K562 (cell line): ENCODE results near the gene IDI2. TPM values are rescaled to one million over a fixed set of nuclear protein-coding genes. Genes with fewer than 3 reads are reported as not detected.

Source experiments
- ATAC-seq: fragments of 200-7000 bp; cut with Tn5 transposase; 3 replicates; pipeline ENCODE4 v1.9.1; 2020; ENCODE audit warnings: moderate library complexity
- BruUV-seq: library from RNA; stranded (reverse); fragments of 400-500 nt; replicated peaks from 2 replicates; lab custom pipeline; 2021; lab: Mats Ljungman, UMichigan
- CTCF ChIA-PET: fragments of 300-600 bp; formaldehyde crosslinking; extraction: SDS; loops from one replicate; lab custom pipeline; 2021; ENCODE audit warnings: low intra/inter-chr PET ratio; lab: Yijun Ruan, JAX
- POLR2A ChIA-PET: fragments of 300-600, 350-650 bp; sonication (Branson Sonifier 250); formaldehyde crosslinking; extraction: SDS; loops from one replicate; lab custom pipeline; 2021; ENCODE audit warnings: antibody characterized with exemption, inconsistent platforms; lab: Yijun Ruan, JAX
- DNase-seq, 4 experiments: peaks; one replicate each; pipeline versions ENCODE4 v3.0.0 to v3.0.0-alpha.2; 2011 to 2018; ENCODE audit warnings: low spot score in 3 of 4, mixed read lengths in 3 of 4; ENCODE audit errors: extremely low read depth in 1 of 4
- FAIRE-seq: peaks from 2 replicates; lab custom pipeline; 2011; peaks lifted over from hg19 to GRCh38; lab: Jason Lieb, UNC
- H2AFZ ChIP-seq: 2 replicates; pipeline ENCODE4 v1.6.0; 2011; ENCODE audit warnings: low read depth, low read length, control low read depth, inconsistent platforms
- H3K27ac ChIP-seq: fragments of 200-600 bp; 3 replicates; pipeline ENCODE4 v1.8.0; 2011; ENCODE audit warnings: low read depth, mild to moderate bottlenecking, control low read depth, inconsistent platforms, low read length, moderate library complexity, mixed read lengths; ENCODE audit errors: extremely low read depth
- H3K27me3 ChIP-seq, 2 experiments: fragments of 300-600 bp in 1 of 2; 2 replicates in 1 of 2; 3 replicates in 1 of 2; pipeline versions ENCODE4 v1.6.0 to v1.8.0; 2011; ENCODE audit warnings: inconsistent platforms in 2 of 2, low read length in 2 of 2, mild to moderate bottlenecking in 1 of 2, mixed read lengths in 1 of 2, moderate library complexity in 1 of 2; ENCODE audit not compliant: control insufficient read depth in 2 of 2, insufficient read depth in 2 of 2
- H3K36me3 ChIP-seq: fragments of 300-600 bp; 3 replicates; pipeline ENCODE4 v1.8.0; 2011; ENCODE audit warnings: mild to moderate bottlenecking, low read length, inconsistent platforms; ENCODE audit not compliant: control insufficient read depth, insufficient read depth
- H3K4me1 ChIP-seq, 2 experiments: fragments of 200-600 bp in 1 of 2; replicated peaks in 1 of 2; 2 replicates in 1 of 2; 3 replicates in 1 of 2; pipeline versions ENCODE4 v1.5.1 to v1.8.0; 2011; ENCODE audit warnings: inconsistent platforms in 2 of 2, low read length in 2 of 2, mild to moderate bottlenecking in 1 of 2, mixed read lengths in 1 of 2, moderate library complexity in 1 of 2; ENCODE audit not compliant: control insufficient read depth in 2 of 2, insufficient read depth in 2 of 2
- H3K4me2 ChIP-seq: 2 replicates; pipeline ENCODE4 v1.6.1; 2011; ENCODE audit warnings: low read length, control low read depth, inconsistent platforms, mixed read lengths; ENCODE audit not compliant: insufficient read depth
- H3K4me3 ChIP-seq: fragments of 200-600 bp; sonication (generic), shearing (Covaris generic); 2 replicates; pipeline ENCODE4 v1.5.1; 2016; ENCODE audit warnings: control low read depth, inconsistent platforms
- H3K79me2 ChIP-seq: fragments of 200-600 bp; 3 replicates; pipeline ENCODE4 v1.8.0; 2011; ENCODE audit warnings: low read length, inconsistent platforms; ENCODE audit not compliant: control insufficient read depth, insufficient read depth
- H3K9ac ChIP-seq, 2 experiments: 2 replicates each; pipeline versions ENCODE4 v1.6.0 to v1.6.1; 2011; ENCODE audit warnings: low read depth in 2 of 2, low read length in 2 of 2, control low read depth in 1 of 2, inconsistent platforms in 1 of 2, mild to moderate bottlenecking in 1 of 2, mixed read lengths in 1 of 2; ENCODE audit not compliant: insufficient read depth in 1 of 2
- H3K9me1 ChIP-seq: one replicate; pipeline ENCODE4 v1.6.0; 2011; ENCODE audit warnings: inconsistent platforms, mild to moderate bottlenecking, low read length, moderate library complexity; ENCODE audit not compliant: control insufficient read depth, insufficient read depth
- H3K9me3 ChIP-seq: replicated peaks from 2 replicates; pipeline ENCODE4 v1.5.1; 2011; ENCODE audit warnings: low read depth, low read length, inconsistent platforms; ENCODE audit not compliant: control insufficient read depth, insufficient read depth
- H4K20me1 ChIP-seq: replicated peaks from 2 replicates; pipeline ENCODE4 v1.6.1; 2011; ENCODE audit warnings: low read length, inconsistent platforms, mixed read lengths; ENCODE audit not compliant: control insufficient read depth, insufficient read depth
- ATF1 ChIP-seq, 2 experiments: fragments of 450-650 bp in 1 of 2; IDR thresholded peaks; 2 replicates each; pipeline ENCODE4 v1.6.1; 2016; ENCODE audit warnings: missing compliant biosample characterization in 1 of 2, missing genetic modification characterization in 1 of 2
- JUN ChIP-seq, 2 experiments: sonication (generic) in 1 of 2; formaldehyde crosslinking in 1 of 2; IDR thresholded peaks; 2 replicates each; pipeline versions ENCODE4 v1.6.1 to v1.8.0; 2012 to 2022; ENCODE audit warnings: borderline replicate concordance in 2 of 2, mild to moderate bottlenecking in 2 of 2, improper control_type of control experiment in 1 of 2, low read depth in 1 of 2, low read length in 1 of 2, missing genetic modification reagents in 1 of 2
- KDM2B ChIP-seq: fragments of 250-450 bp; sonication (Bioruptor Pico); IDR thresholded peaks from 2 replicates; pipeline ENCODE4 v1.8.0; 2021; ENCODE audit warnings: mild to moderate bottlenecking, moderate library complexity
- MTF1 ChIP-seq: fragments of 250-450 bp; sonication (Bioruptor Pico); IDR thresholded peaks from 2 replicates; pipeline ENCODE4 v1.9.0; 2021; ENCODE audit warnings: moderate library complexity, mild to moderate bottlenecking, inconsistent platforms, borderline replicate concordance
- POLR2A ChIP-seq: fragments of 450-650 bp; conservative IDR thresholded peaks from 2 replicates; pipeline ENCODE4 v1.6.1; 2016
- POLR2G ChIP-seq: fragments of 200-400 bp; formaldehyde crosslinking; IDR thresholded peaks from 2 replicates; pipeline ENCODE4 v1.6.1; 2017; ENCODE audit warnings: low read depth, mild to moderate bottlenecking, antibody characterized with exemption, low read length, moderate library complexity
- PTBP1 ChIP-seq: fragments of 200-400 bp; formaldehyde crosslinking; IDR thresholded peaks from 2 replicates; pipeline ENCODE4 v1.6.1; 2017; ENCODE audit warnings: low read depth, low read length
- SIN3B ChIP-seq: fragments of 450-650 bp; IDR thresholded peaks from 2 replicates; pipeline ENCODE4 v1.6.1; 2017; ENCODE audit warnings: low read depth, mild to moderate bottlenecking, moderate library complexity
- SIRT6 ChIP-seq: IDR thresholded peaks from one replicate; pipeline ENCODE4 v1.6.1; 2012; ENCODE audit warnings: low read depth, mild to moderate bottlenecking, control low read depth, inconsistent platforms, low read length, moderate library complexity
- SIX5 ChIP-seq, 2 experiments: IDR thresholded peaks; 2 replicates each; pipeline ENCODE4 v1.6.1; 2011; ENCODE audit warnings: low read length in 2 of 2, borderline replicate concordance in 1 of 2, low read depth in 1 of 2, mild to moderate bottlenecking in 1 of 2, moderate library complexity in 1 of 2; ENCODE audit not compliant: insufficient read depth in 1 of 2
- SUPT5H ChIP-seq: fragments of 450-650 bp; IDR thresholded peaks from 2 replicates; pipeline ENCODE4 v1.6.1; 2016
- TSC22D4 ChIP-seq: fragments of 450-650 bp; IDR thresholded peaks from 2 replicates; pipeline ENCODE4 v1.6.1; 2016; ENCODE audit warnings: missing genetic modification characterization, missing biosample characterization, control low read depth
- ZNF324 ChIP-seq: fragments of 250-450 bp; sonication (Bioruptor Pico); IDR thresholded peaks from 2 replicates; pipeline ENCODE4 v1.4.0; 2020; ENCODE audit warnings: mild to moderate bottlenecking
- WGBS: fragments of 100-300 bp; shearing (Covaris generic); methylation state at CpG from one replicate; pipeline ENCODE4 v1.1.6; 2016; ENCODE audit warnings: low coverage, mixed read lengths; ENCODE audit not compliant: insufficient coverage; ENCODE audit errors: missing lambda C conversion rate; 5-methylcytosine and 5-hydroxymethylcytosine counted together
- in situ Hi-C: fragments of 300-500 bp; cut with MboI; formaldehyde crosslinking; loops from 4 replicates; pipeline ENCODE4 v1.15.0; 2018; ENCODE audit warnings: inconsistent platforms, mixed read lengths
- intact Hi-C: fragments of 100-400 bp; cut with micrococcal nuclease; formaldehyde crosslinking; loops from 2 replicates; pipeline ENCODE4 v1.14.2; 2022
- polyA plus RNA-seq, 8 experiments: library from polyadenylated mRNA; depleted of rRNA in 4 of 8; stranded (reverse) in 5 of 8; unstranded in 3 of 8; fragments of >200 nt; fragmentation: Nextera tagmentation in 2 of 8; fragmentation: Illumina TruSeq in 1 of 8; extraction: Ambion mirVana in 2 of 8; extraction: Trizol in 1 of 8; gene quantifications; 2 replicates each; pipeline versions ENCODE4 v1.2.1 to v1.2.3, GENCODE V29; 2011 to 2014; ENCODE audit warnings: inconsistent platforms in 1 of 8, missing spikeins in 1 of 8
- total RNA-seq, 7 experiments: library from RNA; depleted of rRNA in 6 of 7; stranded (reverse); fragments of >200 nt in 6 of 7; fragmentation: Illumina TruSeq in 2 of 7; extraction: Trizol in 2 of 7; gene quantifications; 2 replicates each; pipeline versions ENCODE4 v1.2.1 to v1.2.3, GENCODE V29; 2011 to 2021; ENCODE audit warnings: low replicate concordance in 1 of 7
- TF ChIP-seq, protein P1 (sequence below): fragments of 150-350 bp; IDR thresholded peaks from 2 replicates; pipeline ENCODE4 v1.6.1; 2014; ENCODE audit warnings: low read depth, mild to moderate bottlenecking, low read length, borderline replicate concordance

Gene IDI2
- total and polyA plus RNA-seq, 9 of the 15 experiments (the other 6 are each of a cell fraction or from before 2014, with no cell fraction given) = not detected

DNA sequence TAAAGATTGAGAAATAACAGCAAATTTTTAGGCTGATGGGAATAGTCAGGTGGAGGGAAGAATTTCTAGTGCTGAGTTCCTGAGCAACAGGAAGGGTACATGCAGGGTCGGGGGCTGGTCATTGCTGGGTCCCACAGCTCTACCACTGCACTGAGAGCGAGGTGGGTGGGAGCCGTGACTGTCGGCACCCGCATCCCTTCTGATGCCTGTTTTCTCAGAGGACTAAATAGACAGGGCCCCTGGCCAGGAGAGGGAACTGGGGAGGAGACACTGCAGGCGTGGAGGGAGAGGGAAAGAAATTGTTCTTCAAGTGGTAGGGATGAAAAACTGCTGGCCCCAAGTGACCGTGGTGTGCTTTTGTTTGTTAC, 30.1 kb downstream of the IDI2 start (continued):
- TF ChIP-seq PTBP1 (no peak), SIN3B (no peak), KDM2B (CRISPR knock-in tag) (no peak), ZNF324 (CRISPR knock-in tag) (no peak), SIX5 (IDR thresholded peaks at IDR 0.05; ENCODE audit: borderline replicate concordance in 1 of 2, insufficient read depth in 1 of 2, low read depth in 1 of 2, low read length in 2 of 2) (no peak), SIRT6 (no peak), ATF1 (CRISPR knock-in tag; IDR thresholded peaks at IDR 0.05) (no peak), ATF1 (tag; IDR thresholded peaks at IDR 0.05) (no peak)

DNA sequence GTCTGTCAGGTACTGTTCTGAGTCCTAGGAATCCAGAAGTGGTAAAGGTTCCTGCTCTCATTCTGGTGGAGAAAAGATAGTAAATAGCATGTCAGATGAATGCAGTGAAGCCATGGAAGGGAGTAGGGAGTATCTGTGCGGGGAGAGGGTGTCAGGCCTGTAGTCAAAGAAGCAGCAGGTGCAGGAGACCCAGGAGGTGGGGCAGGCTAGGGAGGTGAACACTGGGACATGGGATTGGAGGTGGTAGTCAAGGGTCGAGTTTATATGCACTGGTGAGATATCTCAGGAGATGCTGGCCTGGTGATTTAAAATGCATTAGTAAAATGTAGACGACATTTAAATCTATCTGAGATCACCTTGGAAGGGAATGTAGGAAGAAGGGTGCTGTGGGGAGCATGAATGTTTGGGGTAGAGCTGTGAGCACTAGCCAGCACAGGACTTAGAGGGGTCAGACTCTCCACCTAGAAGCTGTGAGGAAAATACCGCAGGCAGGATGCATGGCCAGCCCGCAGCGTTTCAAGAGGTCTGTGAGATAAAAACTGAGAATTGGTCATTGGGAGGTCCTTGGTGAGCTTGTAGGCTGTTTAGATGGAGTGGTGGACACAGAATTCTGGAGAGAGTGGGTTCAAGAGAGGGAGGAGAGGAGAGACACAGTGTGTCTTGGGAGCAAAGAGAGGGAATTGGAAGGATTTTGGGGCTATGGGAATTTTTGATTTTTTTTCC, 30.7 kb downstream of the IDI2 start:
- Histone ChIP-seq H3K27me3 (no peaks in the 10 kb centered on the region), H3K79me2 (peaks cover 66% of the 10 kb centered on the region), H3K9me3 (no peaks in the 10 kb centered on the region), H3K4me3 (no peak overlapping the region), H3K27ac (no peak overlapping the region), H3K4me1 (peaks cover 6 to 9% of the 10 kb centered on the region in 2 experiments; a peak in 4 of 5 replicates), H2AFZ (no peak overlapping the region), H3K9me1 (no peaks in the 10 kb centered on the region), H3K4me2 (no peak overlapping the region), H3K36me3 (peaks cover 93% of the 10 kb centered on the region), H4K20me1 (peaks cover 8% of the 10 kb centered on the region), H3K9ac (no peak overlapping the region)
- FAIRE-seq = peak; percentile 26
- in situ Hi-C loops = no loop called here
- CTCF ChIA-PET = no interaction called here
- POLR2A ChIA-PET = interaction anchor here (0.7 kb wide), 2 partner anchors 9 to 80 kb away, joined by 3 read pairs; no protein-coding TSS in a partner anchor
- WGBS = 96% methylated on average over 5 of the region's 6 CpGs
- no peak; the same call in 1 of the 3 replicates for ATAC-seq
- no TSS peak for BruUV-seq
- intact Hi-C loops = no loop called here
- no peak for DNase-seq
- TF ChIP-seq SUPT5H (peak; percentile 65; the same call in 1 of the 2 replicates), JUN (IDR thresholded peaks at IDR 0.05; ENCODE audit: borderline replicate concordance, low read depth, low read length) (no peak), JUN (CRISPR knock-in tag; IDR thresholded peaks at IDR 0.05; ENCODE audit: borderline replicate concordance) (no peak), TSC22D4 (tag) (no peak), POLR2G (peak; percentile 32; the same call in 1 of the 2 replicates), SIRT6 (no peak), MTF1 (CRISPR knock-in tag) (no peak), POLR2A (peak; percentile 70)
- TF ChIP-seq, protein P1, sequence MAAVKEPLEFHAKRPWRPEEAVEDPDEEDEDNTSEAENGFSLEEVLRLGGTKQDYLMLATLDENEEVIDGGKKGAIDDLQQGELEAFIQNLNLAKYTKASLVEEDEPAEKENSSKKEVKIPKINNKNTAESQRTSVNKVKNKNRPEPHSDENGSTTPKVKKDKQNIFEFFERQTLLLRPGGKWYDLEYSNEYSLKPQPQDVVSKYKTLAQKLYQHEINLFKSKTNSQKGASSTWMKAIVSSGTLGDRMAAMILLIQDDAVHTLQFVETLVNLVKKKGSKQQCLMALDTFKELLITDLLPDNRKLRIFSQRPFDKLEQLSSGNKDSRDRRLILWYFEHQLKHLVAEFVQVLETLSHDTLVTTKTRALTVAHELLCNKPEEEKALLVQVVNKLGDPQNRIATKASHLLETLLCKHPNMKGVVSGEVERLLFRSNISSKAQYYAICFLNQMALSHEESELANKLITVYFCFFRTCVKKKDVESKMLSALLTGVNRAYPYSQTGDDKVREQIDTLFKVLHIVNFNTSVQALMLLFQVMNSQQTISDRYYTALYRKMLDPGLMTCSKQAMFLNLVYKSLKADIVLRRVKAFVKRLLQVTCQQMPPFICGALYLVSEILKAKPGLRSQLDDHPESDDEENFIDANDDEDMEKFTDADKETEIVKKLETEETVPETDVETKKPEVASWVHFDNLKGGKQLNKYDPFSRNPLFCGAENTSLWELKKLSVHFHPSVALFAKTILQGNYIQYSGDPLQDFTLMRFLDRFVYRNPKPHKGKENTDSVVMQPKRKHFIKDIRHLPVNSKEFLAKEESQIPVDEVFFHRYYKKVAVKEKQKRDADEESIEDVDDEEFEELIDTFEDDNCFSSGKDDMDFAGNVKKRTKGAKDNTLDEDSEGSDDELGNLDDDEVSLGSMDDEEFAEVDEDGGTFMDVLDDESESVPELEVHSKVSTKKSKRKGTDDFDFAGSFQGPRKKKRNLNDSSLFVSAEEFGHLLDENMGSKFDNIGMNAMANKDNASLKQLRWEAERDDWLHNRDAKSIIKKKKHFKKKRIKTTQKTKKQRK = no peak
